ENCODE data around the gene MYO5B. TPM values are rescaled to one million over a fixed set of nuclear protein-coding genes. Genes with fewer than 3 reads are reported as not detected.

The MYO5B gene
- total RNA-seq, 1 experiment from 2014 or later: 56.7 TPM

- peaks cover 33% of the 10 kb centered on the region for H3K4me1 Mint-ChIP-seq (ENCODE audit: low read depth, unreplicated experiment)
- no peaks in the 10 kb centered on the region for H3K9me3 Mint-ChIP-seq (ENCODE audit: low read depth, unreplicated experiment)
- CTCF ChIA-PET: interaction anchor here (0.7 to 1.5 kb wide), 4 partner anchors 11 to 53 kb away, joined by 3 to 4 read pairs (median 3); no protein-coding TSS in a partner anchor
- intact Hi-C loops (cut with micrococcal nuclease; ENCODE audit: unreplicated experiment): no loop called here
- no peaks in the 10 kb centered on the region for H3K27me3 Mint-ChIP-seq (ENCODE audit: unreplicated experiment)
- DNase-seq: no peak
- no TSS peak for BruUV-seq (replicated peaks)
- no peaks in the 10 kb centered on the region for H3K36me3 Mint-ChIP-seq (ENCODE audit: insufficient read depth, unreplicated experiment)
- H3K4me3 Mint-ChIP-seq (ENCODE audit: low read depth, unreplicated experiment): no peak overlapping the region
- no peak for TF ChIP-seq CTCF (IDR thresholded peaks at IDR 0.05; ENCODE audit: unreplicated experiment)
- peak overlapping the region; percentile 33 for H3K27ac Mint-ChIP-seq (ENCODE audit: unreplicated experiment)
These were observed 42.0 kb downstream of the MYO5B start for GRCh38 chr18:50152900-50153299.

DNA sequence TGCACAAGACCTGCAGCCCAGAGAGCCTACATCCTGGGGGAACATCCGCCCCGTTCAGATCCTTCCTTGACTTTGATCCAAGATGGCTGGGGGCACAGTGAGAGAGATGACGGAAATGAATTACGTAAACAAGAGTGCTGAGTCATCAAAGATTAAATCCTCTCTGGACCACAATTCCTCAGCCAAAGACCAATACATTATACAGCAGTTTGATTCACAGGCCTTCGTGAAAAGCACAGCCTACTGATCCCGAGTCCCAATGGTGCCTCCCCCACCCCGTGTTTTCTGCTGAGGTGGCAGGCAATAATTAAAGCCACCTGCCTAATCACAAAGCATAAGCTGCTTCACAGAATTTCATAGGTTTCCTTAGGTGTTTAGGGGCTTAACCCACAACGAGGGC, 43.0 kb downstream of the MYO5B start:
- H3K36me3 Mint-ChIP-seq (ENCODE audit: insufficient read depth, unreplicated experiment): no peaks in the 10 kb centered on the region
- CTCF ChIA-PET: interaction anchor here (1.2 to 1.5 kb wide), 2 partner anchors 10 to 52 kb away, joined by 3 read pairs; no protein-coding TSS in a partner anchor
- DNase-seq: no peak
- H3K4me3 Mint-ChIP-seq (ENCODE audit: low read depth, unreplicated experiment): no peak overlapping the region
- H3K27ac Mint-ChIP-seq (ENCODE audit: unreplicated experiment): no peak overlapping the region
- H3K9me3 Mint-ChIP-seq (ENCODE audit: low read depth, unreplicated experiment): peaks cover 3% of the 10 kb centered on the region
- H3K27me3 Mint-ChIP-seq (ENCODE audit: unreplicated experiment): no peaks in the 10 kb centered on the region
- intact Hi-C loops (cut with micrococcal nuclease; ENCODE audit: unreplicated experiment): no loop called here
- H3K4me1 Mint-ChIP-seq (ENCODE audit: low read depth, unreplicated experiment): peaks cover 31% of the 10 kb centered on the region
- BruUV-seq (replicated peaks): no TSS peak
- no peak for TF ChIP-seq CTCF (IDR thresholded peaks at IDR 0.05; ENCODE audit: unreplicated experiment)

DNA sequence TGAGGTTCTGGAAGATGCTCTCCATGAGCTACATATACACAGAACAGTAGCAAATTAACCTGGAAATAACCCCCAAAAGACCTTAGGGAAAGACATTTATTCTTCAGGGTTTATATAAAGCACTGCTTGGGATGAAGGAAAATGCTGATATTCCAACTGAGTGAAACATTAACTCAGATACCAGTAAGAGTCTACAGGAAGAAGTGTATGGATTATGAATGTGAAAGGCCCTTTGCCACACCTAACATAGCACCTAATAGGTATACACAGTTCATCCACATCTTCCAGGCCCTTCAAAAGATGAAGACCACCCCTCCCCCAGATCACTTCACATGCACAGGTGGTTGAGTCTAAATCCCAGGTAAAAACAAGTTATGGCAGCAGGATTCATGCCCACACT, 50.4 kb downstream of the MYO5B start:
- intact Hi-C loops (cut with micrococcal nuclease; ENCODE audit: unreplicated experiment): loop anchor here (5.0 kb wide), 1 partner anchor 48 kb away; no protein-coding TSS in a partner anchor
- no TSS peak for BruUV-seq (replicated peaks)
- DNase-seq: no peak
- CTCF ChIA-PET: interaction anchor here (0.6 to 1.2 kb wide), 2 partner anchors 15 to 981 kb away, joined by 3 to 4 read pairs; no protein-coding TSS in a partner anchor
- H3K9me3 Mint-ChIP-seq (ENCODE audit: low read depth, unreplicated experiment): peaks cover 3% of the 10 kb centered on the region
- H3K27ac Mint-ChIP-seq (ENCODE audit: unreplicated experiment): peak overlapping the region; percentile 27
- no peaks in the 10 kb centered on the region for H3K27me3 Mint-ChIP-seq (ENCODE audit: unreplicated experiment)
- H3K4me1 Mint-ChIP-seq (ENCODE audit: low read depth, unreplicated experiment): peaks cover 44% of the 10 kb centered on the region
- peak overlapping the region; percentile 12 for H3K4me3 Mint-ChIP-seq (ENCODE audit: low read depth, unreplicated experiment)
- no peak for TF ChIP-seq CTCF (IDR thresholded peaks at IDR 0.05; ENCODE audit: unreplicated experiment)
- H3K36me3 Mint-ChIP-seq (ENCODE audit: insufficient read depth, unreplicated experiment): peaks cover 12% of the 10 kb centered on the region

DNA sequence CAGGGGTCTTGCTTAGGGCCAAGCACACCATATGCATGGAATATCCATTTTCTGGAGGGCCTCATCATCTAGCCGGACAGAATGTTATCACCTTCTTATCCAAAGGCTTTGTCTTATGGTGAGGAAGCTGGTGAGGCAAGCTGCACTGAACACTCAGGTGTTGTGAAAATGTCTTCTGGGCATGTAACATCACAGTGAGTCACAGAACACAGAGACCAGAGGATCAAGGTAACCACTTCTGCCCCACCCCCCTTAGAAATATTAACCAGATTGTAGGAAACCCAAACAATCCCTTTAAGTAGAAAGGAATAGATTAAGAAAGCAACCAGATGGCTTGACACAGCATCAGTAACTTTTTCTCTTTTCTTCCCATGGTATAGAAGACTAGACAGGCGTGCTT, 51.1 kb downstream of the MYO5B start:
- H3K27ac Mint-ChIP-seq (ENCODE audit: unreplicated experiment): peak overlapping the region; percentile 27
- peak overlapping the region; percentile 12 for H3K4me3 Mint-ChIP-seq (ENCODE audit: low read depth, unreplicated experiment)
- TF ChIP-seq CTCF (IDR thresholded peaks at IDR 0.05; ENCODE audit: unreplicated experiment): no peak
- intact Hi-C loops (cut with micrococcal nuclease; ENCODE audit: unreplicated experiment): loop anchor here (5.0 kb wide), 1 partner anchor 48 kb away; no protein-coding TSS in a partner anchor
- H3K36me3 Mint-ChIP-seq (ENCODE audit: insufficient read depth, unreplicated experiment): peaks cover 12% of the 10 kb centered on the region
- peaks cover 48% of the 10 kb centered on the region for H3K4me1 Mint-ChIP-seq (ENCODE audit: low read depth, unreplicated experiment)
- H3K27me3 Mint-ChIP-seq (ENCODE audit: unreplicated experiment): no peaks in the 10 kb centered on the region
- peak; percentile 48 for DNase-seq
- H3K9me3 Mint-ChIP-seq (ENCODE audit: low read depth, unreplicated experiment): peaks cover 3% of the 10 kb centered on the region
- BruUV-seq (replicated peaks): no TSS peak
- CTCF ChIA-PET: interaction anchor here (0.6 to 1.2 kb wide), 3 partner anchors 15 to 980 kb away, joined by 3 to 4 read pairs (median 3); no protein-coding TSS in a partner anchor
